ENCODE results near the gene SPATA6. TPM values are rescaled to one million over a fixed set of nuclear protein-coding genes. Genes with fewer than 3 reads are reported as not detected.

Gene SPATA6
- total and polyA plus RNA-seq, 2 experiments from 2014 or later, result 10.6 to 13.3 TPM

DNA sequence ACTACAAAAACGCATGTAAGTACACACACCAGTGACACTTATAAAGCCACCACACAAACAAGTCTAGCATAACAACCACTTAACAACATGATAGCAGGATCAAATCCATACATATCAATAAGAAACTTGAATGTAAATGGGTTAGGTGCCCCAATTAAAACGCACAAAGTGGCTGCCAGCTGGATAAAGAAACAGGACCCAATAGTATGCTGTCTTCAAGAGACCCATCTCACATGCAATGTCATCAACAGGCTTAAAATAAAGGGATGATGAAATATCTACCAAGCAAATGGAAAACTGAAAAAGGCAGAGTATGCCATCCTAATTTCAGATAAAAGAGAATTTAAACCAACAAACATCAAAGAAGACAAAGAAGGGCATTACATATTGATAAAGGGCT lies 139.9 kb downstream of the SPATA6 start:
- Histone ChIP-seq H3K79me2 (replicated peaks; ENCODE audit: insufficient read depth) (no peaks in the 10 kb centered on the region), H4K20me1 (replicated peaks; ENCODE audit: insufficient read depth) (no peaks in the 10 kb centered on the region), H3K27me3 (ENCODE audit: insufficient read depth) (no peaks in the 10 kb centered on the region), H3K4me2 (no peak overlapping the region), H2AFZ (no peak overlapping the region), H3K4me3 (no peak overlapping the region), H3F3A (replicated peaks; ENCODE audit: low read depth) (no peaks in the 10 kb centered on the region), H3K27ac (ENCODE audit: low read depth) (no peak overlapping the region), H3K9me2 (ENCODE audit: insufficient read depth) (peaks cover 8% of the 10 kb centered on the region; the same call in 1 of the 2 replicates), H3K4me1 (ENCODE audit: insufficient read depth) (no peaks in the 10 kb centered on the region), H3K36me3 (ENCODE audit: insufficient read depth) (no peaks in the 10 kb centered on the region)
- TF ChIP-seq, protein P1, sequence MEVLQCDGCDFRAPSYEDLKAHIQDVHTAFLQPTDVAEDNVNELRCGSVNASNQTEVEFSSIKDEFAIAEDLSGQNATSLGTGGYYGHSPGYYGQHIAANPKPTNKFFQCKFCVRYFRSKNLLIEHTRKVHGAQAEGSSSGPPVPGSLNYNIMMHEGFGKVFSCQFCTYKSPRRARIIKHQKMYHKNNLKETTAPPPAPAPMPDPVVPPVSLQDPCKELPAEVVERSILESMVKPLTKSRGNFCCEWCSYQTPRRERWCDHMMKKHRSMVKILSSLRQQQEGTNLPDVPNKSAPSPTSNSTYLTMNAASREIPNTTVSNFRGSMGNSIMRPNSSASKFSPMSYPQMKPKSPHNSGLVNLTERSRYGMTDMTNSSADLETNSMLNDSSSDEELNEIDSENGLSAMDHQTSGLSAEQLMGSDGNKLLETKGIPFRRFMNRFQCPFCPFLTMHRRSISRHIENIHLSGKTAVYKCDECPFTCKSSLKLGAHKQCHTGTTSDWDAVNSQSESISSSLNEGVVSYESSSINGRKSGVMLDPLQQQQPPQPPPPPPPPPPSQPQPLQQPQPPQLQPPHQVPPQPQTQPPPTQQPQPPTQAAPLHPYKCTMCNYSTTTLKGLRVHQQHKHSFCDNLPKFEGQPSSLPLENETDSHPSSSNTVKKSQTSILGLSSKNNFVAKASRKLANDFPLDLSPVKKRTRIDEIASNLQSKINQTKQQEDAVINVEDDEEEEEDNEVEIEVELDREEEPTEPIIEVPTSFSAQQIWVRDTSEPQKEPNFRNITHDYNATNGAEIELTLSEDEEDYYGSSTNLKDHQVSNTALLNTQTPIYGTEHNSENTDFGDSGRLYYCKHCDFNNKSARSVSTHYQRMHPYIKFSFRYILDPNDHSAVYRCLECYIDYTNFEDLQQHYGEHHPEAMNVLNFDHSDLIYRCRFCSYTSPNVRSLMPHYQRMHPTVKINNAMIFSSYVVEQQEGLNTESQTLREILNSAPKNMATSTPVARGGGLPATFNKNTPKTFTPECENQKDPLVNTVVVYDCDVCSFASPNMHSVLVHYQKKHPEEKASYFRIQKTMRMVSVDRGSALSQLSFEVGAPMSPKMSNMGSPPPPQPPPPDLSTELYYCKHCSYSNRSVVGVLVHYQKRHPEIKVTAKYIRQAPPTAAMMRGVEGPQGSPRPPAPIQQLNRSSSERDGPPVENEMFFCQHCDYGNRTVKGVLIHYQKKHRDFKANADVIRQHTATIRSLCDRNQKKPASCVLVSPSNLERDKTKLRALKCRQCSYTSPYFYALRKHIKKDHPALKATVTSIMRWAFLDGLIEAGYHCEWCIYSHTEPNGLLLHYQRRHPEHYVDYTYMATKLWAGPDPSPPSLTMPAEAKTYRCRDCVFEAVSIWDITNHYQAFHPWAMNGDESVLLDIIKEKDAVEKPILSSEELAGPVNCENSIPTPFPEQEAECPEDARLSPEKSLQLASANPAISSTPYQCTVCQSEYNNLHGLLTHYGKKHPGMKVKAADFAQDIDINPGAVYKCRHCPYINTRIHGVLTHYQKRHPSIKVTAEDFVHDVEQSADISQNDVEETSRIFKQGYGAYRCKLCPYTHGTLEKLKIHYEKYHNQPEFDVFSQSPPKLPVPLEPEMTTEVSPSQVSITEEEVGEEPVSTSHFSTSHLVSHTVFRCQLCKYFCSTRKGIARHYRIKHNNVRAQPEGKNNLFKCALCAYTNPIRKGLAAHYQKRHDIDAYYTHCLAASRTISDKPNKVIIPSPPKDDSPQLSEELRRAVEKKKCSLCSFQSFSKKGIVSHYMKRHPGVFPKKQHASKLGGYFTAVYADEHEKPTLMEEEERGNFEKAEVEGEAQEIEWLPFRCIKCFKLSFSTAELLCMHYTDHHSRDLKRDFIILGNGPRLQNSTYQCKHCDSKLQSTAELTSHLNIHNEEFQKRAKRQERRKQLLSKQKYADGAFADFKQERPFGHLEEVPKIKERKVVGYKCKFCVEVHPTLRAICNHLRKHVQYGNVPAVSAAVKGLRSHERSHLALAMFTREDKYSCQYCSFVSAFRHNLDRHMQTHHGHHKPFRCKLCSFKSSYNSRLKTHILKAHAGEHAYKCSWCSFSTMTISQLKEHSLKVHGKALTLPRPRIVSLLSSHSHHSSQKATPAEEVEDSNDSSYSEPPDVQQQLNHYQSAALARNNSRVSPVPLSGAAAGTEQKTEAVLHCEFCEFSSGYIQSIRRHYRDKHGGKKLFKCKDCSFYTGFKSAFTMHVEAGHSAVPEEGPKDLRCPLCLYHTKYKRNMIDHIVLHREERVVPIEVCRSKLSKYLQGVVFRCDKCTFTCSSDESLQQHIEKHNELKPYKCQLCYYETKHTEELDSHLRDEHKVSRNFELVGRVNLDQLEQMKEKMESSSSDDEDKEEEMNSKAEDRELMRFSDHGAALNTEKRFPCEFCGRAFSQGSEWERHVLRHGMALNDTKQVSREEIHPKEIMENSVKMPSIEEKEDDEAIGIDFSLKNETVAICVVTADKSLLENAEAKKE (CRISPR knock-in tag; IDR thresholded peaks at IDR 0.05), result no peak
- TF ChIP-seq STAT1 (IDR thresholded peaks at IDR 0.05; ENCODE audit: unreplicated experiment) (no peak), ZNF114 (CRISPR knock-in tag; IDR thresholded peaks at IDR 0.05) (no peak), CREB1 (CRISPR knock-in tag; IDR thresholded peaks at IDR 0.05; ENCODE audit: low read depth) (no peak), EZH2phosphoT487 (IDR thresholded peaks at IDR 0.05; ENCODE audit: unreplicated experiment) (no peak), EZH2 (IDR thresholded peaks at IDR 0.05; ENCODE audit: low read depth, unreplicated experiment) (no peak), JUNB (IDR thresholded peaks at IDR 0.05; ENCODE audit: unreplicated experiment) (no peak), NANOG (IDR thresholded peaks at IDR 0.05; ENCODE audit: borderline replicate concordance) (no peak), POLR2AphosphoS5 (IDR thresholded peaks at IDR 0.05; ENCODE audit: low read depth) (no peak), ZNF331 (CRISPR knock-in tag; IDR thresholded peaks at IDR 0.05; ENCODE audit: low read depth) (no peak)
- TF ChIP-seq, protein P2, sequence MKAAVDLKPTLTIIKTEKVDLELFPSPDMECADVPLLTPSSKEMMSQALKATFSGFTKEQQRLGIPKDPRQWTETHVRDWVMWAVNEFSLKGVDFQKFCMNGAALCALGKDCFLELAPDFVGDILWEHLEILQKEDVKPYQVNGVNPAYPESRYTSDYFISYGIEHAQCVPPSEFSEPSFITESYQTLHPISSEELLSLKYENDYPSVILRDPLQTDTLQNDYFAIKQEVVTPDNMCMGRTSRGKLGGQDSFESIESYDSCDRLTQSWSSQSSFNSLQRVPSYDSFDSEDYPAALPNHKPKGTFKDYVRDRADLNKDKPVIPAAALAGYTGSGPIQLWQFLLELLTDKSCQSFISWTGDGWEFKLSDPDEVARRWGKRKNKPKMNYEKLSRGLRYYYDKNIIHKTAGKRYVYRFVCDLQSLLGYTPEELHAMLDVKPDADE (IDR thresholded peaks at IDR 0.05), result no peak
- TF ChIP-seq, protein P3, sequence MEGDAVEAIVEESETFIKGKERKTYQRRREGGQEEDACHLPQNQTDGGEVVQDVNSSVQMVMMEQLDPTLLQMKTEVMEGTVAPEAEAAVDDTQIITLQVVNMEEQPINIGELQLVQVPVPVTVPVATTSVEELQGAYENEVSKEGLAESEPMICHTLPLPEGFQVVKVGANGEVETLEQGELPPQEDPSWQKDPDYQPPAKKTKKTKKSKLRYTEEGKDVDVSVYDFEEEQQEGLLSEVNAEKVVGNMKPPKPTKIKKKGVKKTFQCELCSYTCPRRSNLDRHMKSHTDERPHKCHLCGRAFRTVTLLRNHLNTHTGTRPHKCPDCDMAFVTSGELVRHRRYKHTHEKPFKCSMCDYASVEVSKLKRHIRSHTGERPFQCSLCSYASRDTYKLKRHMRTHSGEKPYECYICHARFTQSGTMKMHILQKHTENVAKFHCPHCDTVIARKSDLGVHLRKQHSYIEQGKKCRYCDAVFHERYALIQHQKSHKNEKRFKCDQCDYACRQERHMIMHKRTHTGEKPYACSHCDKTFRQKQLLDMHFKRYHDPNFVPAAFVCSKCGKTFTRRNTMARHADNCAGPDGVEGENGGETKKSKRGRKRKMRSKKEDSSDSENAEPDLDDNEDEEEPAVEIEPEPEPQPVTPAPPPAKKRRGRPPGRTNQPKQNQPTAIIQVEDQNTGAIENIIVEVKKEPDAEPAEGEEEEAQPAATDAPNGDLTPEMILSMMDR (conservative IDR thresholded peaks at IDR 0.05; ENCODE audit: low read depth in 2 of 2), result no peak
- TF ChIP-seq, protein P4, sequence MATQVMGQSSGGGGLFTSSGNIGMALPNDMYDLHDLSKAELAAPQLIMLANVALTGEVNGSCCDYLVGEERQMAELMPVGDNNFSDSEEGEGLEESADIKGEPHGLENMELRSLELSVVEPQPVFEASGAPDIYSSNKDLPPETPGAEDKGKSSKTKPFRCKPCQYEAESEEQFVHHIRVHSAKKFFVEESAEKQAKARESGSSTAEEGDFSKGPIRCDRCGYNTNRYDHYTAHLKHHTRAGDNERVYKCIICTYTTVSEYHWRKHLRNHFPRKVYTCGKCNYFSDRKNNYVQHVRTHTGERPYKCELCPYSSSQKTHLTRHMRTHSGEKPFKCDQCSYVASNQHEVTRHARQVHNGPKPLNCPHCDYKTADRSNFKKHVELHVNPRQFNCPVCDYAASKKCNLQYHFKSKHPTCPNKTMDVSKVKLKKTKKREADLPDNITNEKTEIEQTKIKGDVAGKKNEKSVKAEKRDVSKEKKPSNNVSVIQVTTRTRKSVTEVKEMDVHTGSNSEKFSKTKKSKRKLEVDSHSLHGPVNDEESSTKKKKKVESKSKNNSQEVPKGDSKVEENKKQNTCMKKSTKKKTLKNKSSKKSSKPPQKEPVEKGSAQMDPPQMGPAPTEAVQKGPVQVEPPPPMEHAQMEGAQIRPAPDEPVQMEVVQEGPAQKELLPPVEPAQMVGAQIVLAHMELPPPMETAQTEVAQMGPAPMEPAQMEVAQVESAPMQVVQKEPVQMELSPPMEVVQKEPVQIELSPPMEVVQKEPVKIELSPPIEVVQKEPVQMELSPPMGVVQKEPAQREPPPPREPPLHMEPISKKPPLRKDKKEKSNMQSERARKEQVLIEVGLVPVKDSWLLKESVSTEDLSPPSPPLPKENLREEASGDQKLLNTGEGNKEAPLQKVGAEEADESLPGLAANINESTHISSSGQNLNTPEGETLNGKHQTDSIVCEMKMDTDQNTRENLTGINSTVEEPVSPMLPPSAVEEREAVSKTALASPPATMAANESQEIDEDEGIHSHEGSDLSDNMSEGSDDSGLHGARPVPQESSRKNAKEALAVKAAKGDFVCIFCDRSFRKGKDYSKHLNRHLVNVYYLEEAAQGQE (IDR thresholded peaks at IDR 0.05; ENCODE audit: unreplicated experiment), result no peak
- no peak for DNase-seq (ENCODE audit: low spot score)
- Mint-ChIP-seq H3K4me3 (no peak overlapping the region), H3K27me3 (ENCODE audit: insufficient read depth, low read depth, poor library complexity) (no peaks in the 10 kb centered on the region), H3K4me1 (no peaks in the 10 kb centered on the region), H3K36me3 (ENCODE audit: low read depth) (peaks cover 30% of the 10 kb centered on the region), H3K9me3 (peaks cover 22% of the 10 kb centered on the region), H3K27ac (no peak overlapping the region)
- no peak for ATAC-seq
